Fibroblast of the aortic adventitia (primary cell): ENCODE measurements around the gene ATP11A. TPM values are rescaled to one million over a fixed set of nuclear protein-coding genes. Genes with fewer than 3 reads are reported as not detected.

Experiments used
- DNase-seq: peaks from one replicate; pipeline ENCODE4 v3.0.0-alpha.2; 2010; ENCODE audit warnings: low read depth
- H3K4me3 ChIP-seq: 2 replicates; pipeline ENCODE4 v1.5.1; 2011; ENCODE audit warnings: low read depth, mild to moderate bottlenecking, control low read depth, low read length, moderate library complexity
- CTCF ChIP-seq: IDR thresholded peaks from 2 replicates; pipeline ENCODE4 v1.5.1; 2011; ENCODE audit warnings: mild to moderate bottlenecking, low read length, control low read depth, inconsistent platforms; ENCODE audit not compliant: insufficient read depth
- total RNA-seq: library from RNA; depleted of rRNA; stranded (reverse); fragments of >200 nt; gene quantifications from 2 replicates; pipeline ENCODE4 v1.2.3, GENCODE V29; 2012; ENCODE audit warnings: low replicate concordance

The ATP11A gene
- total RNA-seq, 1 donor = 8.9 TPM

DNA sequence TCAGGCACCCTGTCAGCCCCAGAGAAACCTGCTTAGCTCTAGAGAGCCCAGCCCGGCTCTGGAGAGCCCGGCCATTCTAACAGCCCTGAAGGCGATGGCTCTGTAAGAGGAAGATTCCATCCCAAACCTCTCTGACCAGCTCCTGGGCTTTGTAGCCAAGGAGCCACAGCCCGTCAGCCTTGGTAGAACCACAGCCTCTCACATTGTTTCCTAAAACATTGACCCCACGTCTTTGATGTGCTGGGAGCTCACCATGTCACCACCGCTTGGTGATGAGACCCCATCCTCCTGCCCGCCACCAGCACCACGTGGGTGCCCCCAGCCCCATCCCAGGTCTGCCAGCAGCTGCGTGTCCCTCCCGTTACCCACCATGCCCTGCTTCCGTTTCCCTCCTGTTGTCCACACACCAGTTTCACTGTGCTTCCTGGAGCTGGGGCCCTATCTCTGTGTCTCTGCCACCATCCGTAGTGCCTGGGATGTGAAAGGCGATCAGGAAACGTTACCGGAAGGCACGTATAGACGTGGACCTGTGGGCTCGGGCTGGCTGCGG is 185.0 kb downstream of the ATP11A start:
- no peak for DNase-seq
- TF ChIP-seq CTCF = no peak
- no peak overlapping the region for H3K4me3 ChIP-seq

GRCh38 chr13:112875627-112876026 is 185.8 kb downstream of the ATP11A start:
- H3K4me3 ChIP-seq = no peak overlapping the region
- no peak for DNase-seq
- TF ChIP-seq CTCF = no peak

DNA sequence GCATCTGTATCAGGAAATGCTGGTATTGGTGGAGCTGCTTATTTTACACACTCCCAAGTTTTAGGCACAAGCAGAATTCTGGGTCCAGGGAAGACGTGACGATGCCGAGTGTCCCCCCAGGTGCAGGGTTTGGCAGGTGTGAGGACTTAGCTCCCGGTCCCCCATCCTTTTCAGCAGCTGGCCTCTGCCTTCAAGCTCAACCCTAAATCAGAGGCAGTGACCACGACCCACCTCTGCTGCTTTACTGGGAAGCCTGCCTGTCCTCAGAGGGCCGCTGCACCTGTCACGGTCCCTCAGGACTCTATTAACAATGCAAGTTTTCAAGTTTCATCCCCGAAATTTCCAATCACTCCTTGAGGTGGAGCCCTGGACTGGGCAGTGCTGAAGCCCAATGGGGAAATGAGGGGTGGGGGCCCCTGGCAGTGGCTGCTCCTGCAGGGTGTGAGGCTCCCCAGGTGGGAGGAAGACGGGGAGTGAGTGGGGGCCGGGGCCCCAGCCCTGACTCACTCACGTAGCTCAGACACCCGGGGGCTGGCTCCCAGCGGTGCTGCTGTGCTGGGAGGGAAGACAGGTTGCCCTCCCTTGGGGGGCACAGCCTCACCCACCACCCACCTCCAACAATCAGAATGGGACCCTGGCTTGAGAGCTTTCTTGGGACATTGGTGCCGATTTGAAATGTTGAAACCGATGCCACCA is 186.6 kb downstream of the ATP11A start:
- H3K4me3 ChIP-seq = no peak overlapping the region
- DNase-seq = no peak
- TF ChIP-seq CTCF = no peak

DNA sequence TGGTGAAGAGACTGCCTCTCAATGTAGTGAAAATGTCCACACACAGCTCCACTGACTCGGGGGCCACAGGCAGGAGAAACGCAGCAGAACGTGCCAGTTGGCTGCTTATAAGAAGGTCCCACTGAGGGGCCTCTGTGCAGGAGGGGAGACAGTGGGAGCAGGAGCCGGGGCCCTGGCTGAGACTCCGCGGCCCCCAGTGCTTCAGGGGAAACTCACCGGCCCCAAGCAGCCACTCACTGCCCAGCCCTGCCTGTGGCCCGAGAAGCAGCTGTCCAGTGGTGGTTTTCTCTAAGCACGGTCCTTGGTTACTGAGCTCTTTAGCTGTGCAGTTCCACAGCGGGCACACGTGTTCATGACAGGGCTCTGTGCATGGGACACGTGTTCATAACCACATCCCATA is 187.2 kb downstream of the ATP11A start:
- H3K4me3 ChIP-seq = no peak overlapping the region
- TF ChIP-seq CTCF = no peak
- no peak for DNase-seq

- no peak for TF ChIP-seq CTCF
- DNase-seq = no peak
Observed at GRCh38 chr13:112877539-112877938, 187.7 kb downstream of the ATP11A start.

GRCh38 chr13:112877976-112878955 is 188.4 kb downstream of the ATP11A start:
- DNase-seq = no peak
- no peak overlapping the region for H3K4me3 ChIP-seq
- no peak for TF ChIP-seq CTCF

More at GRCh38 chr13:112877539-112877938, 187.7 kb downstream of the ATP11A start:
- H3K4me3 ChIP-seq = no peak overlapping the region
